Measurements from ENCODE around the gene SPTSSA.

Gene SPTSSA

DNA sequence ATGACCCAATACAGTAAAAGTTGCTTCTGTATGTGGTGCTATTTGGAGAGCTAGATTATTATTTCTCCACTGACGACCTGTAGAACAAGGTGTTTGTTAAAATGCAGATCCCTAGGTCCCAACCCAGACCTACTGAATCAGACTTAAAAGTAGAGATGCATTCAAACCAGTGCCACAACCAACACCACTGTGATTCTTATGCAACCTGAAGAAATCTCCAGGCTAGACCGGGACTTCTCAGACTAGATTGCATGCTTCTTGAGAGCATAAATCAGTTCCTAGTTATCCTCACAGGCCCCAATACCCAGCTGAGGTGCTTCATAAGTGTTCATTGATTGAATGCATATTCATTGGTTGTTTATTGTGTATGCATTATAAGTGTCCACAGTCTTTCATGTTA is 78.2 kb downstream of the SPTSSA start:
- TF ChIP-seq, protein P1, sequence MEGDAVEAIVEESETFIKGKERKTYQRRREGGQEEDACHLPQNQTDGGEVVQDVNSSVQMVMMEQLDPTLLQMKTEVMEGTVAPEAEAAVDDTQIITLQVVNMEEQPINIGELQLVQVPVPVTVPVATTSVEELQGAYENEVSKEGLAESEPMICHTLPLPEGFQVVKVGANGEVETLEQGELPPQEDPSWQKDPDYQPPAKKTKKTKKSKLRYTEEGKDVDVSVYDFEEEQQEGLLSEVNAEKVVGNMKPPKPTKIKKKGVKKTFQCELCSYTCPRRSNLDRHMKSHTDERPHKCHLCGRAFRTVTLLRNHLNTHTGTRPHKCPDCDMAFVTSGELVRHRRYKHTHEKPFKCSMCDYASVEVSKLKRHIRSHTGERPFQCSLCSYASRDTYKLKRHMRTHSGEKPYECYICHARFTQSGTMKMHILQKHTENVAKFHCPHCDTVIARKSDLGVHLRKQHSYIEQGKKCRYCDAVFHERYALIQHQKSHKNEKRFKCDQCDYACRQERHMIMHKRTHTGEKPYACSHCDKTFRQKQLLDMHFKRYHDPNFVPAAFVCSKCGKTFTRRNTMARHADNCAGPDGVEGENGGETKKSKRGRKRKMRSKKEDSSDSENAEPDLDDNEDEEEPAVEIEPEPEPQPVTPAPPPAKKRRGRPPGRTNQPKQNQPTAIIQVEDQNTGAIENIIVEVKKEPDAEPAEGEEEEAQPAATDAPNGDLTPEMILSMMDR (conservative IDR thresholded peaks at IDR 0.05; ENCODE audit: low read depth, low read length): no peak
- H3K4me3 ChIP-seq (ENCODE audit: low read depth, low read length): no peak overlapping the region
- no peak for DNase-seq (ENCODE audit: low read depth)
